Stimulated activated naive CD4-positive, alpha-beta T cell (primary cell): Measurements from ENCODE around the gene STAM2.

Experiments
- DNase-seq, 6 experiments: peaks; one replicate each; lab custom pipeline; 2025; lab: John Stamatoyannopoulos, UW

Gene STAM2

GRCh38 chr2:152071092-152071491 lies 104.5 kb downstream of the STAM2 start:
- no peak for DNase-seq

DNA sequence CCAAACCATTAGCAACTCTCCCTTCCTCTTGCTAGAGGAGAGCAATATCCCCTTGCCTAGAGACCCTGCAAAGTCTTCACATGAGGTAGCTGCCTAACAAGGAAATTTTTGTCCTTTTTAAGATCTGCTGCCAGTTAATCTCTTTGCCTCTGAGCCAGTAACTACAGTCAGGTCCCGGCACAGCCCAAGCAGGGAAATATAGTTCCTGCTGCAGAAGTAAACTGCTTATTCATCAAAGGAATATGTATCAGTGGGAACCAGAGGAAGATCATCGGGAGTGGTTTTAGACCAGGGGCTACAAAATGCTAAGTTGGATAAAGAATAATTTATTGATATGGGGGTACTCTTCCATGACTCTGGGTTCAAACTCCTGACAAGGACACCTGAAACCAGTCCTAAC lies 107.3 kb downstream of the STAM2 start:
- DNase-seq = no peak

GRCh38 chr2:152067823-152068222 lies 107.7 kb downstream of the STAM2 start:
- DNase-seq = no peak
